ENCODE data around the gene ARMC3.

Gene ARMC3

DNA sequence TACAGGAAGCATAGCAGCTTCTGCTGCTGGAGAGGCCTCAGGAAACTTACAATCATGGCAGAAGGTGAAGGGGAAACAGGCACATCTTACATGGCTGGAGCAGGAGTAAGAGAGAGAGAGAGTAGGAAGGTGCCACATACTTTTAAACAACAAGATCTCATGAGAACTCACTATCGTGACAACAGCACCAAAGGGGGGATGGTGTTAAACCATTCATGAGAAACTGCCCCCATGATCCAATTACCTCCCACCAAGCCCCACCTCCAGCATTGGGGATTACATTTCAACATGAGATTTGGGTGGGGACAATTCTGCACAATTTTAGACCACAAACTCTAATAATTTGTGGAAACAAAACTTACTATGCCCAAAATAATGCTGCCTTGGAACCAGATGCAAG is 16.8 kb upstream of the ARMC3 start:
- TF ChIP-seq, protein P1, sequence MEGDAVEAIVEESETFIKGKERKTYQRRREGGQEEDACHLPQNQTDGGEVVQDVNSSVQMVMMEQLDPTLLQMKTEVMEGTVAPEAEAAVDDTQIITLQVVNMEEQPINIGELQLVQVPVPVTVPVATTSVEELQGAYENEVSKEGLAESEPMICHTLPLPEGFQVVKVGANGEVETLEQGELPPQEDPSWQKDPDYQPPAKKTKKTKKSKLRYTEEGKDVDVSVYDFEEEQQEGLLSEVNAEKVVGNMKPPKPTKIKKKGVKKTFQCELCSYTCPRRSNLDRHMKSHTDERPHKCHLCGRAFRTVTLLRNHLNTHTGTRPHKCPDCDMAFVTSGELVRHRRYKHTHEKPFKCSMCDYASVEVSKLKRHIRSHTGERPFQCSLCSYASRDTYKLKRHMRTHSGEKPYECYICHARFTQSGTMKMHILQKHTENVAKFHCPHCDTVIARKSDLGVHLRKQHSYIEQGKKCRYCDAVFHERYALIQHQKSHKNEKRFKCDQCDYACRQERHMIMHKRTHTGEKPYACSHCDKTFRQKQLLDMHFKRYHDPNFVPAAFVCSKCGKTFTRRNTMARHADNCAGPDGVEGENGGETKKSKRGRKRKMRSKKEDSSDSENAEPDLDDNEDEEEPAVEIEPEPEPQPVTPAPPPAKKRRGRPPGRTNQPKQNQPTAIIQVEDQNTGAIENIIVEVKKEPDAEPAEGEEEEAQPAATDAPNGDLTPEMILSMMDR (IDR thresholded peaks at IDR 0.05; ENCODE audit: control insufficient read depth, extremely low read depth, insufficient read depth): no peak
- H3K4me3 ChIP-seq (ENCODE audit: low read depth, low read length): no peak overlapping the region
- DNase-seq (ENCODE audit: low read depth): no peak

DNA sequence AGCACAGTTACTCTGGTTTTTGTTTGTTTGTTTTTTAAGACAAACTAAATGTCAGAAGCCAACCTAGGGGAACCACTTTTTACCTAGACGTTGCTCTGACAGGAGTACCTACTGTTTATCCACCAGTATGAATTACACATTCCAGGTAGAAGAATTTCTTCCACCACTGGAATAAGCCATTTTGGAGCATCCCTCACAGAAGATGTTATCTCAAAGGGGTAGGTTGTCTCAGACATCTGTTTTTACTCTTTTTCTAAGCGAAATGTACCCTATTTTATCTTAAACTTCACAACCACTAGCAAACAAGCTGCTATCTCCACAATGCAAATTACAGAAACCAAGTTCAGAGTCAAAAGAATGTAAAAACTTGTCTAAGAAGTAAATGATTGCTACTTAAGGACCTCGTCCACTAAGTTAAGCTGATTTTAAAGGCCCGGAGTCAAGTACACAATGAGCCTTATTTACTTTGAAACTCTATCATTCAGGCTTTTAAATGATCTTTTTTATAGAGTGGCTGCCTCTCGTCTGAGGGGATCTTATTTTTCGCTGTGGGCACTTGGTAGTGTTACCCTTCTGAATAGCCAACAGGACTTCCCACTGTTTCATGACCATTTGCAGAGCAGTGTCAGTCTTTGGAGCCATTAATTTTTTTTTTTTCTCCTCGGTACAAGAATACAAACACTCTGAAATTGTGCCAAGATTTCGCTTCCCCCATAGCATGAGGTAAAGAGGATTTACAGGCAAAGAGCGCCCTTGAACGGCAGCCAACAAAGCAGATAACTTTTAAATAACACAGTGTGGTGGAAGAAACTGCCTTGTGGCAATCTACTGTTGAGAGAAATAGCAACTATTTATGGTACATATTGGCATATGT is 15.7 kb upstream of the ARMC3 start:
- H3K4me3 ChIP-seq (ENCODE audit: low read depth, low read length): no peak overlapping the region
- DNase-seq (ENCODE audit: low read depth): peak; percentile 64
- TF ChIP-seq, protein P1 (IDR thresholded peaks at IDR 0.05; ENCODE audit: control insufficient read depth, extremely low read depth, insufficient read depth): peak; percentile 11; the same call in 1 of the 2 replicates

DNA sequence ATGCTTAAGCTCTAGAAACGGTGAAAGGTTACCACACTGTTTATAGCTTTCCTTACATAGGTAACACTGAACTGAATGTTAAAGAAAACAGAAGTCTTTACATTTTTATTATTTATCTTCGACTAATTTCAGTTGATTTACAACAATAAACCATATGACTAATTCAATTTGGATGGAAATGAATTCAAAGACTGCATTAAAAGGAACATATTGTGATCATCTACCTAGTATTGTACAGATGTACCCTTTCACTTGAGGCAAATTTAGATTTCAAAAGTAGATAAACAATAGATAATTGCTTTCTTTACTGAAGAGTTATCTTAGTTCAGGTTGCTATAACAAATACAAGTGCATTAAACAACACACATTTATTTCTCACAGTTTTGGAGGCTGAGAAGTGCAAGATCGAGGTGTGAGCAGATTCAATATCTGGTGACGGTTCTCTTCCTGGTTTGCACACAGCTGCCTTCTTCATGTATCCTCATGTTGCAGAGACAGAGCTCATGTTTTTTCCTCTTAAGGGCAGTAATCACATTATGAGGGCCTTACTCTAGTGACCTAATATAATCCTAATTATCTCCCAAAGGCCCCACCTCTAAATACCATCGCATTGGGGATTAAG is 15.0 kb upstream of the ARMC3 start:
- no peak for DNase-seq (ENCODE audit: low read depth)
- TF ChIP-seq, protein P1 (IDR thresholded peaks at IDR 0.05; ENCODE audit: control insufficient read depth, extremely low read depth, insufficient read depth): no peak
- H3K4me3 ChIP-seq (ENCODE audit: low read depth, low read length): no peak overlapping the region

DNA sequence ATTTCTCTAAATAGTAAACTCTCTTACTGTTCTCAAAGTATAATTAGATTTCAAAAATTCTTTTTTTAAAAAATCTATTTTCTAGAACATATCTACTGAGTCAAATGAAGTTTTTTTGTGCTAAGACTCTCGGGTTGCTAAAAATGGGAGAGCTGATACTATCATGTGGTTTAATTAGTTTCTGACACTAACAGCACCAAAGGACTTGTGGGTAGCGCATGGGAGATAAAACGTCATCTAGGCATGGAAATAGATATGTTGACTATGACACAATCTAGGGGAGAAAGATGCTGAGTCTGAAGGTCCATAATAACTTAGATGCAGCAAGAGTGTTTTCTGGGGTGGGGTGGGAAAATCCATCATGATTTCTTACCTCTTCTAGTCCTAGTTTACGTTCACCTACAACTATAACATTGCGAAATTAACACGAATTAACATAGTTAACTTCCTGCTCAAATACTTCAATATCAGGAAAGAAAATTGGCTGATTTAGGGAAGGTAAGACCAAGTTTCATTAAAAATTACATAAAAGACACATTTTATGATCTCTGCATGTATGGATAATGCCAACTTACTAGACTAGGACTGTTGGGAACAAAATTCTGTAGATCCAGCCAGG is 14.3 kb upstream of the ARMC3 start:
- no peak for DNase-seq (ENCODE audit: low read depth)
- no peak overlapping the region for H3K4me3 ChIP-seq (ENCODE audit: low read depth, low read length)
- TF ChIP-seq, protein P1 (IDR thresholded peaks at IDR 0.05; ENCODE audit: control insufficient read depth, extremely low read depth, insufficient read depth): no peak

DNA sequence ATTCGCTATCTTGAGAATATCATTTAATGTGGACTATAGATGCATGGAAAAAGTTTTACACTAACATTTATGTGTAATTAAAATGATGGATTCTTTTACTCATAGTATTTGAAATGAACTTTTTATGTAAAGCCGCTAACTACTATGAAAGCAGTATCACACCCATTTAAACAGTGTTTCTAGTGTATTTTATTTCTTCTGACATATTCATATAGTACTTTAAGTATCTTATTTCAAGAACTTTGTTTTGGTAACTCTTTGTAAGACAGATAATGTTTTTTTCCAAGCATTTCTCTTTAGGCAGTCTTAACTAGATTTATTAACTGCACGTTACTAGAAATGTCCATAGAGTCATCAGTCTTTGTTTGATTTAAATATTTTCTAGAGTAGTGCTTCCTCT is 12.5 kb upstream of the ARMC3 start:
- TF ChIP-seq, protein P1 (IDR thresholded peaks at IDR 0.05; ENCODE audit: control insufficient read depth, extremely low read depth, insufficient read depth): no peak
- H3K4me3 ChIP-seq (ENCODE audit: low read depth, low read length): no peak overlapping the region
- no peak for DNase-seq (ENCODE audit: low read depth)

DNA sequence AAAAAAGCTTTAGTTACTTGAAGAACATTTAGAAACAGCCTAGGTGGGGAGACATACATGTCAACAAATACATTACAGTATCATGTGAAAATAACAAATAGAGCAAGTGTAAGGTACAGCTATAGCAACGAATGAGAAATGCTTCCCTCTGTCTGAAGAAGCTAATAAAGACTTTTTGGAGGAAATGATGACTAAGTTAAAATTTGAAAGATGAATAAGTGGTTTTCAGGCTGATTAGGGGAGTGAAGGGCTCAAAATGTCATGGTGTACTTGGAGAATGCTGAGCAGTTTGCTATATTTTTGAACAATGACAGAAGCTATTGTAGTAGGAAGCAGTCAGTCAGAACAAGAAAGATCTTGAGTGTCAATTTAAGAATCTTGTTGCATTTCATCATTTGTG is 2.8 kb upstream of the ARMC3 start:
- no peak overlapping the region for H3K4me3 ChIP-seq (ENCODE audit: low read depth, low read length)
- TF ChIP-seq, protein P1 (IDR thresholded peaks at IDR 0.05; ENCODE audit: control insufficient read depth, extremely low read depth, insufficient read depth): no peak
- no peak for DNase-seq (ENCODE audit: low read depth)

All from LNCaP clone FGC (cell line).